Inflammatory macrophage (primary cell): ENCODE measurements around the gene LRCH1.

Experiments used
- DNase-seq, 2 donors: peaks; one replicate each; pipeline ENCODE4 v3.0.0-alpha.2; 2020 to 2022

LRCH1 gene

DNA sequence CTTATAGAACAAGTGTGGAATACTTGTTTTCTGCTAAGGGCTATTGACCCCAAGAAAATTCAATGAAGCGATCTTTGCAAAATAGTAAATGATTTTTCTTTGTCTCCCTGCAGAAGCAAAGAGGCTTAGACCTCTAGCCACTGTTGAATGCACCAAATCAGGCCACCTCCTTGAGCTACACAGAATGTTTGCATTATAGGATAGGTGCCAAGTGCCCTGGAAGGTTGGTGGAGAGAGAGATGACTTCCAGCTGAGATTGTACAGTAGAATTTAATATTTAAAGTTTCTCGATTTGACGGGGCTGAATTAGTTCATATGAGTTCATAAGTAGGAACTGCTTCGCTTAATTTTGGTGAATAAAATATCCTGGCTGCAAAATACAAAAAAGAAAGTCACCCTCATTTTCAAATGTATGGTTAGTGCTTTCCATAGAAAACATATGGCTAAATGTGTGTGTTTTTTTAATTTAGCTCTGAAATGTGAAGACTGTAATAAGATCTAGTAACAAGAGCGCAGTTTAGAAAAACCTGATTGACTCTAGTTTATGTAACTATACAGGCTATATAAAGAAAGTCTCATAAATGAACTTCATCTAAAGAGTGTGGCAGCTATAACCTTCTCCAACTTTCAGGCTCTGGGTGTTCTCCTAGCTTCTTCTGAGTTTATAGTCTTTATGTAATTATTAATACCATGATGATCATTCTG is 41.6 kb downstream of the LRCH1 start:
- no peak for DNase-seq

DNA sequence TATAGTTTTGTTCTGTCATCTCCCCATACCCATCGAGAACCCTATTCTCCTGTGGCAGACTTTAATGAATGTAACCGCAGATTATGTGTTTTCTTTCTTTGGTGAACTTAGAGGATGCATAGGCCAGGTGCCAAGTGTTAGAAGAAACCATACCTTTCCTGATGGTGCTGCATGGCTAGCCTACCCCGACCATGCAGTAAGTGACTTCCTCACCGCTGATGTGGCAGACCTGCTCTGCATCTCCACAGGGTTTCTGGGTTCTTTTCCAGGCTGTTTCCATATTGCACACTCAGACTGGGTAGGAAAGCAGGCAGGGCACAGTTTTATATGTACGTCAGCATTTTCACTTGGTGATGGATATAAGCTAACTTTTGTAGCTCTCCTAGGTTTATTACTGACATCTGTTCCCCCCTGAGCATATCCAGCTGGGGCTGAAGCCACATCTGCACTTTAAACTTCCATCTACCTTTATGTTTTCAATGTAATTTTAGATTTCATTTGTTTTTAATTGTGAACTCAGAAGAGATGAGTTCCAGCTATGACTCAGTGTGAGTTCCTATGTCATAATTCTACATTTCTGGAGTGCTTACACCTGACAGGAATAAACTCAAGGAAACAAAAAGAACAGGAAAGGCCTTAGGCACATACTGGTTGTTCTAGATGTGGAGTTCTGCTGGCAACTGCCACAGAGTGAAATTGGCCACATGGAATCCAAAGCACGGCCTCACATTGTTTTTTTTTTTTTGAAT is 42.3 kb downstream of the LRCH1 start:
- no peak for DNase-seq

DNA sequence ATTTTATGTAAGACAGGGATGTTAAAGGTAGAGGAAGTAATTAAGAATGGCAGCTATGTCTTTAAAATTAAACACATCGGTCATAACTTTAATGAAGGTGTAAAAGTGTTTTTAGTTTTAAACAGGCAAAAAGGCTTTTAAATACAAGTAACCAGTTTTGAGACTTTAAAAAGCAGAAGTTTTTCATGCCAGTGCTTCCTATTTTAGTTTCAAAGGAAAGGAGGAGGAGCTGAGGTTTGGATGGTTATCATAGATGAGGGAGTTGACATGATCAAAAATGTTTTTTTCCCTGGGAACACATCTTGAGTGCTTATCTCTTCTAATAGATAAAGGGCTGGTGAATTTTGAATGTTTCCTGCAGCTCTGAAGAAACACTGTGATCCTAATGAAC is 42.9 kb downstream of the LRCH1 start:
- peak; percentile 40 to 59 for DNase-seq

DNA sequence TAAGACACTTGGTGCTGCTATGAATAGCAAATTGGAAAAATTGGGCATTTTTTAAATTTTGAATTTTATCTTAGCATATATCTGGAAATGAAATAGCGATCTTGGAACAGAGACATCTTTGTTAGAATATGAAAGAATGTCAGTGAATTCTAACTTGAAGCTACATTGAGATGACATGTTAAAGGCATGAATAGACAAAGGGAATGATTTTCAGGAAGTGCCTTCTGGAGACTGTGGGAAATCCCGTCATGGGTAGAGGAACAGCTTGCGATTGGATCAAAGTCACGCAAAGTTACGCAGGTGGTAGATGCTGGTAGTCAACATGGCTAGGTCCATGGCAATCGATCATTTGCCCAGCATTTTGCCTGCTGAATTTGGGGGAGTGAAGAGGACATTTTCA is 43.5 kb downstream of the LRCH1 start:
- peak in 1 of 2 donors; percentile 52 for DNase-seq

DNA sequence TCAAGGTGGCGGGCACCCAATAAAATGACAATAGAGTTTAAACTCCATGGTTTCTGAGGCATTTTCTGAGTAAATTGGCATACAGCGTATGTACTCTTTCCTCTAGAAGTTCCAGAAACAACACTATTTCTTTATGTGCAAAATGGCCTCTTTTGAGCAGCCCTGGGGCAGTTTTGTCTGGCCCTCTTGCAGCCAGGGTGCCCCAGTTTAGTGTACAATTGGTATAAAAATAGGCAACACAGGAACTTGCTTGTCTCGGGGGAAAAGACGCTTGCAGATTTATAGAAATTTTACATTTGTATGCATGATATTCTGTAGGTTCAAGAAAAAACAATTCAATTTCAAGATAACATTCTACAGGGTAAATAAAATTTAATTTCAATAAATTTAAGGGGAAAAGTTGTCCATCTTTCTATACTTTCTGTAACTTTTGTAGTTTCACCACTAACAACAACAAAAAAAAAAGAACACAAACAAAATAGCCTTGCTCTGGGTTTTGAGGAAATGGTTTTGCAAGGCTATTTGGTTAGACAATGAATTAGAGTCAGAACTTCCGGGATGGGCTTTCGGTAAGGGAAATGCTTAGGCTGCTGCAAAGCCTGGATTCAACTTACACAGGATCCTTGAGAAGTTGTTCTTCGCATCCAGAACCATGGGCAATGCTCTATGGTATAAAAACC is 45.3 kb downstream of the LRCH1 start:
- peak; percentile 69 to 81 for DNase-seq

DNA sequence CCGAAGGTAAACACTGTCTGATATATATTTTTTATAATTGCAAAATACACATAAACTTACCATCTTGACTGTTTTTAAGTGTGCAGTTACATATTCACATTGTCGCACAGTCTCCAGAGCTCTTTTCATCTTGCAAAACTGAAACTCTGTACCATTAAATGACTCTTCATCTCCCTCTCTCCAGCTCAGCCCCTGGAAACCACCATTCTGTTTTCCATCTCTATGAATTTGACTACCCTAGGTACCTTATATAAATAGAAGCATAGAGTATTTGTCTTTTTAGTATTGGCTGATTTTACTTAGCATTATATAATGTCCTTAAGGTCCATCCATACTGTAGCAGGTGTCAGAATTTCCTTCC is 45.8 kb downstream of the LRCH1 start:
- no peak for DNase-seq

DNA sequence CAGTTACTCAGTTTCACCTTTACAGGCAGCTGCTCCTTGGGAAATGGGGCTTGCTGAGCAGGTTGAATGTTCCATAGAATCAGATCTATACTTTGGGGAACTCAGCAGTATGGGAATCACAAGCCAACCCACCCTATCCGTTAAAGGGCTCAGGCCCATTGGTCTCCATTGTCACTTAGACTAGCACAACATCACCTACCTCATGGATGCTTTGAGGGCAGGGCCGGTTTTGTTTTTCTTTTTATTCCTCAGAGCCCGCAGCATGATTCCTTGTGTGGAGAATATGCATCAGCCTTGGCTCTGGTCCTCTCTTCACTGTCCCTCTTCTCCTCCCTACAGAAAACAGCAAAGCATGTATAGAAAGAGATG is 48.0 kb downstream of the LRCH1 start:
- DNase-seq, result no peak

DNA sequence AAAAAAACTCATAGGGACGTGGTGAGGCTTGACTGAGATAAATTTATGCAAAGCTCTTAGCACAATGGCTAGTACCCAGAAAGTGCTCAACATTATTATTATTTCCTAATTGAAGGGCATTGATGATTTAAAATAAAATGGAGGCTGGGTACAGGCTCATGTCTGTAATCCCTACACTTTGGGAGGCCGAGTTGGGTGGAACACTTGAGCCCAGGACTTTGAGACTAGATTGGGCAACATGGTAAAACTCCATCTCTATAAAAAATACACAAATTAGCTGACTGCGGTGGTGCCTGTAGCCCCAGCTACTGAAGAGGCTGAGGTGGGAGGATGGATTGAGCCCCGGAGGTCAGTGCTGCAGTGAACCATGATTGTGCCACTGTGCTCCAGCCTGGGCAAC is 49.6 kb downstream of the LRCH1 start:
- DNase-seq, result no peak

DNA sequence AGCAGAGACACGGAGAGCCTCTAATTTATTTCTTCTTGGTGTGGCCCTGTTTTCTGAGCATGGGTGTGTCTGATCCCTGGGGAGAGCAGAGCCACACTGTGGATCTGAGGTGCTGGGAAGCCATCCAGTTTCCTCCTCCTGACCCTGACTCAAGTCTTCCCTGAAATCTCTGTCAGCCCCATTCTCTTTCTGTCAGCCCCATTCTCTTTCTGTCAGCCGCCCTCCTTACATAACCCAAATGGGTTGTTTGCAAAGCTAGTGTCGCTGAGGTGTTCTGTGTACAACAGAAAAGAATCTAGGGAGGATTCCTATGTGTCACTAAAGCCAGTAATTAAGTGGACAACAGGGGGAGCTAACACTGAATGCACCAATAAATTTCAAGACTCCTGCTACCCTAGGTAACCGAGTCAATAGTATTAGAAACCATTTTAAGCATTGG is 50.2 kb downstream of the LRCH1 start:
- no peak for DNase-seq

DNA sequence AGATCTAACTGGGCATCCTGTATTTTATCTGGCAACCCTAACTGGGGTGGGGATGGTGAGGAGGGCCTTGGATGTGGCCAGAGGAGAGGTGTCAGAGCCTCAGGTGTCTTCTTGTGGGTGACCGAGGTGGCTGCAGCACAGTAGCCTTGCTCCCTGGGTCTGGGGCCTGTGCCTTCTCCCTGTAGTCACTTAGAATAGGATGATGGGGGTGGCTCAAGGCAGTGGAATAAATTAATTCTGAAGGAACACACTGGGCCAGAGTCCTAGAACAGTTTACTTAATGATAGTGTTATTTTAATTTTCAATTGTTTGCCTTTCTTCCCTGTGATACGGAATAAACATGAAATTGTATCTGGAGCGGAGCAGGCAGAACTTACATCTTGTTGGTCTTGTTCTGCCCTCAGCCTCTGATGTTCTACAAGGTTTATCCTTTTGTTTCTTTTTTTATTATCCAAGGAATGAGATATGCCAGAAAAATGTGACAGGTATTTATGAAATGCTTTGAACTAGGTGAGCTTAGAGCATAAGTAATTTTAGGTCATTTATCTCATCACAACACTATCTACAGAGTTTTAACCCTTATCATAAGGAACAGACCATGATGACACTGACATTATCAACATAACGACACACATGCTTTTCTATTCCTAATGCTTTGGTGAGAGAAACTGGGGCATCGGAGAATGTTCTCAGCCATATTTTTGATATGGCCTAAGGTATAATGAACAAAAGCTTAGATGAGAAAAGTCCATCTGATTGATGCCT is 51.4 kb downstream of the LRCH1 start:
- no peak for DNase-seq

DNA sequence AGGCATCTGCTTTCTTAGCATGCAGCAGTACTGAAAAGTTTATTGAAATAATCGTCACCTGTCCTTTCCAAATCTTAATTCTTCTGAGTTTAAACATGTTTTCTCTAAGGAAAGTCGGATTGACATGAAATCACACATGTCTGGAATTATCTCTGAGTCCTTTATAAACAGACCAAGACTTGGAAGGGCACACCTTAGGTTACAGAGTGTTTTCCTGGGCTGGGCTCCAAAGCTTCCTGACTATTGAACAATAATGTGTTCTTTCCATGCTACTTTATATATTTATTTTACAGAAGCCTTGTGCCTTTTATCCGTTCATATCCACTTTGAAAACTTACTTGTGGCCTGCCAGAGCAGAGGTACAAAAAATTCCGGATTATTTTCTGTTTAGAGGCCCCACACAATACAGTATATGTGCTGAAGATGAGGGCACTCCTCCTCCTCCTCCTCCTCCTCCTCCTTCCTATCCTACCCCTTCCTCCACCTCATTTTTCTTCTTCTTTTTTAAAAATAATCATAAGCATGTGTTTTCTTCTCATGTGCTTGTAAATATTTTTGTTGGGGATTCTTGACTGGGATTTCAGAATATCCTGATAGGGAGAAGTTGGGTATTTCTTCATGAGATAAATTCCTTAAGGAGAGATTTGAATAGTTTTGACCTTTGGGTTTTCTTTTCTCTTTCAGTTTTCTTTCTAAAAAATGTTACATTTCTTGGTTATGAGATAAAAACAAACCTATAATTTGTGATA is 52.3 kb downstream of the LRCH1 start:
- DNase-seq, result peak; percentile 31 to 35

DNA sequence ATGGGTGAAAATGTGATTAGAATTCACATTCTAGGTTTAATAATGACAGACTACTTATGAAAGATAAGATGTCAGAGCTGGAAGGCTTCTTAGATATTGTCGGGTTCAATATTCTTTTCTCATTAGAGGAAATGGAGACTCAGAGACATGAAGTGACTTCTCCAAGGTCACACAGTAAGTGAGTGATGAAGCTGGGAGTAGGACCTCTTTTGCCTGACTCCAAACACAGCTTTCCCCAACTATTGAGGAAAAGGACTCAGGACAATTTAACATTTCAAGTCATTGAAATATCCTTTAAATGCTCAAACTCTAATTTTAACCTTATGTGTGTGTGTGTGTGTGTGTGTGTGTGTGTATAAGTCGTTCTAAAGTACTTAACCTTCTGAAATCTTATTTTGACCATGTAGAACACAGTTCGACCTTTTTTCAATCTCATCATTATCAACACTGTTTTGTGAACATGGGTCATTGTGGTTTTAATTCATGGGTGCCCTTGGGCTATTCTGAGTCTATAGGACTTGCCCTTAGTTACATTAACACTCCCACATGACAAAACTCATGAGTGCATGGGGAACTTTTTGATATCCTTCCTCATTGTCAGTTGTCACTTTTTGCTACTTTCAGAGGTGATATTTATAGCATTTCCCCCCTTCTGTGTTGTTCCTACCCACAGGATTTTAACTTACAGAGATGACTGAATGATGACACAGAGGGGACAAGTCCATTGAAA is 53.0 kb downstream of the LRCH1 start:
- peak; percentile 90 to 92 for DNase-seq

DNA sequence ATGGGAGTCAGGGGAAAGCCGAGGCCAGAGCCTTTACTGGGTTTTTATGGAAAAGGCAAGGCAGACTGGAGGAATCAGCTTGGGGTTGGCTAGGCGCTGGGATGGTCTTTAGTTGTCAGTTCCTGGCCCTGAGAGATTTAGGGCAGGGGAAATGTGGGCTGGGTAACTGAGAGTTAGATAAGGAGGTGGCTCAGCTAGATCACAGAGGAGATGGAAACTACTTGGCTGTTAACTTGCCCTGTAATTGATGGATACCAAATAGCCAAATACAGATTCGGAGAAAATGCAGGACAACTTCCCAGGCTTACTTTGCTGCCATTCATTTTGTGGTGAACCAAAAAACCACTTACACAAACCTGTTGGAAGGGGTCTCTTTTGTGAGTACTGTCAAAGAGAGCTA is 54.0 kb downstream of the LRCH1 start:
- no peak for DNase-seq

DNA sequence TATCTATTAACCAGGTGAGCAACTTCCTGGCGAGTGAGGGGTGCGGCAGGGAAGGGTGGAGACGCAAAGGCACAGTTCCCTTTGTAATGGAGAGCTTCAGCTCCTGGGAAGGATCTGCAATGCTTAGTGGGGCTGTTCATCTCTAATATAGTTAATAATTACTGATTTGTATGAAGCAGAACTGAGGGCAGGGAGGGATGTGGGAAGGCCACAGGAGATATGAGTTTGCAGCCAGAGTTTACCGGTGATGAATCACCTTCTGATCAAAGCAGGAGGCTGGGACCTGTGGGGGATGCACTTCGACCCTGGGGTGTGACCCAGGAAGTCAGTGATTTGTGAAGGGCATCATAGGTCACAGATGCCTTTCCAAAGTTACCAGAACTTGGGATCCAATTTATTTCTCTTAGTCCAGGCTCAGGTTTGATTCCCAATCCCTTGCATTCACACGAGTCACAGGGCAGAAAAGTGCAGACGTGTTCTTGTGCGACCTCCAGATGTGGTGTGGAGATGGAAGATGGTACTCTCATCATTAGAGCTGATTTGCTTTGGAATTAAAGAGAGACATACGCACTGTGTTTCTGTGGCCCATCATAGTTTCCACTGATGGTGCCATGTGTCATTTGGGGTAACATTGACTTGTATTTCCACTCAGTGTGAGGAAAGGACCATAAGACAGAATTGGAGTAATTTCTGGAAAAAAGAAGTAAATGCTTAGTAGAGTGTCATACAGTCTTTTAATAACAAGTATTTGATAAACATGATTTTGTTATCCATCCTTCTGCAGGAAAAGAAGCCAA is 55.0 kb downstream of the LRCH1 start:
- no peak for DNase-seq

DNA sequence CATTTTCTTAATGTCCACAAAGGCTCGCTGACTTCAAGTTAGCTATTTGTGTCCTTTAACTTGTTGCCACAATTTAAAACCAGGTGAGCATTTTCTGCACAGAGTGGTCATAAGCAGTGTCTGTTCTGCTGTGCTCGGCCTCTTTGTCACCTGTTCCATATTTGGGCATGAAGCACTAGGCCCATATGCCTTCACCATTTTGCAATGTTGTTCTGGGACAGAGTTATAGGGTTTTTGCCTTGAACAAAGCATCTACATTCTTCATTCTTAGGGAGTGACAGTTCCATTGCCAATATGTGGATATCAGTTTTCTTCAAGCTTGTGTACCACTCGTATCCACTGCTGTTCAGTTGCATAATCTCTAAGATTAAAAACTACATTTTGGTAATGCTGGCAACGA is 56.1 kb downstream of the LRCH1 start:
- no peak for DNase-seq

DNA sequence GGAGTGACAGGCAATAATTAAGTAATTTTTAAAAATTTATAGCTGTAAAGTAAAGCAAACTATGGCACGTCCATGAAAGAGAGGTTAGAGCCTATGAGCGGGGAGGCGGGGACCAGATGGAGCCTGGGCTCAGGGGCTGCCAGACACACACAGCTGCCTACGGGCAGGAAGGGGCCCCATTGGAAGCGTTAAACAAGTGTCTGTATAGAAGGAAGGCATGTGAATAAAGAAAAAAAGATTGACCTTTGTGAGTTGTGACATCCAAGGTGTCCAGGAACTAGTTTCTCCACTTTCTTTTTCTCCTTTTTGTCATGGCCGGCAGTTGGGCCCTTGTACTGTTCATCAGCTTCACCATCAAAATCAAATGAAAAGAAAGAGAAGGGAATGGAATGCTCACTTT is 56.8 kb downstream of the LRCH1 start:
- DNase-seq, result no peak

DNA sequence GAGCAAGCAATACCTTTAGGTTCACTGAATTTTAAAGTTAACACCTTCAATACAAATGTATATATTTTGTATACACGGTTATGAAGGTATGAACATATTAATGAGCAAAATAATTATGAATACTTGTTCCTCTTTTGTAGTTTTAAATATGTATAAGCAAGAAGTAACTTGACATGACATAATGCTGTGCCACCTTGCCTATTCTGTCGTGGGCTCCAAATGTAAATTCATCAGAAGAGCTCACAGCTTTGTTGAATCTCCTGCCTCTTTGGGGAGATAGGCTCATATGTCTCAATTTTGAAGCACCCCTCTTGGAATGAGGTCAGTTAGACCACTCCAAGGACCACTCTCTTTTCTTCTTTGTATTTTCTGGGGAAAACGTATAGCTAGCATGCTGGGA is 59.3 kb downstream of the LRCH1 start:
- no peak for DNase-seq

DNA sequence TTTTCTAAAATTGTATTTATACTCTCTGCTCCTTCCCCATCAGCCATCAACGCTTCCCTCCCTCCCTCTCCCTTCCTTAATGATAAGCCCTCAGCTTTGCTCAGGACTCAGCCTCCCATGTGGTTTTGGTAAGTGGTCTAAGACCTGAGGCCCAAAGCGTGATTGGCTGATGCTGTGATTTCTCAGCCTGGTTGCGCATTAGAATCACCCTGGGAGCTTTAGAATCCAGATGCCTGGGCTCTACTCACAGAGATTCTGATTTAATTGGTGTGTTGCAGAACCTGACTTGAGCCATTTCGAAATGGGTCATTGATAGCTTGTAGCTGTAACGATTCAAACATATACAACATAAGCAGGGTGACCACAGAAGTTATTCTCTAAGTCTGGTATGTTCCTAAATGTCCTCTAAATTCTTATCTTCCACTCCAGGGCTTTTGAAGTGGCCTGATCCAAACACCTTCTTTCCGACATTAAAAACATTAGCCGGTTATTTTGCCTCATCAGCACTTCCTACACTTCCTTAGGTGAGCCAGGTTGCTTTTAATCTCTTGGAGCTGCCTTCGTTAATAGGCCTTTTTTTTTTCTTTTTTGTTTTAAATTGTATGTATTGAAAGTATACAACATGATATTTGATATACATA is 60.6 kb downstream of the LRCH1 start:
- DNase-seq, result no peak

DNA sequence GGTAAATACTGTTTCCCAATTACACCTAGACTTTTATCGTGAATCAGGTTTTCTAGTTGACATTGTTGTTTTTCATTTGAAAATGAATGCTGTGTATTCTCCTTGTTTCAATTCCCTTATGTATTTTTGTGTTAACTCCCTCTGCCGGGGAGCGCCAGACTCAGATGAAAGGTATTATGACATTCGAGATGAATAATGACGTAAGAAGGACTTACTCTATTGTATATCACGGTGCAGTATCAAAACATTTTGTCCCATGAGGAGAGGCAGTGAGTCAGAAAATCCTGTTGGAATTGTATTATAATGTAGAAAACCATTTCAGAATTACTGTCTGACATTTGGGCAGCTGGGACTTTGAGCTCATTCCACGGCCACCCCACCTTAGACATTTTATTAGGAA is 61.6 kb downstream of the LRCH1 start:
- peak in 1 of 2 donors; percentile 46 for DNase-seq

DNA sequence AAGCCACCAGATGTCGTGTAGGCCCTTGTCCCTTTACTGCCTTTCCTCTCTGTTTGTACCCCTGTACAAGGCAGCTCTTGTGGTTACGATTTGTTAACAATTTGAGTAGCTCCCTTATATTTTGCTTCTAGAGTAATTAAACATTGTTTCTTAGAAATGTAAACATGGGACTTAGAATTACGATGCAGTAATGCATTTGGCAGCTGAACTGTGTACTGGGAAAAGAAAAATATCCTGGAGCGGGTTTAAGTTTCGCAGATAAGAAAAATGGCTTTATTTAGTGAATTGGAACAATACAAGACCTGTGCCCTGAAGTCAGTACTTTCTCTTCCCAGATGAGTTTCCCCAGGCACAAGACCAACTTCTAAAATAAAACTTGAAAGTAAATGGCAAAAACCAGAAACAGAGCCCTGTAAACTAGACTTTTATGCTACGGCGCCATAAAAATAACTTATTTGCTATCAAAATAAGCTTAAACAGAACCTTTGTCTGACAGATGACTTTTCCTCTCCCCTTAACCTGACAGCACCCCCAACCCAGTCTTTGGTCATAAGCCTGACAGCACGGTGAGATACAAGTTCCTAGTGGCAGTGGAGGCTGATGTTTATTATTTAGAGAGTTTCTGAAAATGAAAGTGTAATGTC is 63.0 kb downstream of the LRCH1 start:
- no peak for DNase-seq
